Measurements from ENCODE around the gene PRPF38A.

The PRPF38A gene

DNA sequence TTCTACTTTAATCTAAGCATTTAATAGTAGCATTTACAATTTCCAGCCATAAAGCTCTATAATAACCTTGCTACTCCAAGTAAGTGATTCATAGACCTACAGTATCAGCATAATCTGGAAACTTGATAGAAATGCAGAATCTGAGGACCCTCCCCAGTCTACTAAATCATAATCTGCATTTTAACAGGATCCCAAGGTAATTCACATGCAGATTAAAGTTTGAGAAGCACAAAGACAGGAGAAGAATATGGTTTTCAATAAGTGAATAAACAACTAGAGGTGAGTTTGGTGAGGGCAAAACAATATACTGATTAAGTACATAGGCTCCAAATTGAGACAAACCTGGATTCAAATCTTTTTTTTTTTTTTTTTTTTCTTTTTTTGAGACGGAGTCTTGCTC, 57.4 kb downstream of the PRPF38A start:
- no peak for DNase-seq (ENCODE audit: low read depth)

DNA sequence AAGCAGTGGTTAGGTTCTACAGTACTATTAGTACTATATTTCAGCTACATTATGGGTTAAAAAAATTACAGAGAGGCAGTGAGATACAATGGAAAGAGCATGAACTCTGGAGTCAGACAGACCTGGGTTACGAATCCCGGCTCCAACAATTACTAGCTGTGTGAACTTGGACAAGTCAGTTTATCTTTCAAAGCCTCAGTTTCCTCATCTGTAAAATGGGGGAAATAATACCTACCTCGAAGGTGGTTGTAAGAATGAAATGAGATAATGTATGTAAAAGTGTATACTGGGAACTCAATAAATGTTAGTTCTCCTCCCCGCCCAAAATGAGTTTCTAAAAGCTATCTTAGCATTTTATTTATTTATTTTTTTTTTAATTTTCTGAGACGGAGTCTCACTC, 59.5 kb downstream of the PRPF38A start:
- DNase-seq (ENCODE audit: low read depth) = no peak

DNA sequence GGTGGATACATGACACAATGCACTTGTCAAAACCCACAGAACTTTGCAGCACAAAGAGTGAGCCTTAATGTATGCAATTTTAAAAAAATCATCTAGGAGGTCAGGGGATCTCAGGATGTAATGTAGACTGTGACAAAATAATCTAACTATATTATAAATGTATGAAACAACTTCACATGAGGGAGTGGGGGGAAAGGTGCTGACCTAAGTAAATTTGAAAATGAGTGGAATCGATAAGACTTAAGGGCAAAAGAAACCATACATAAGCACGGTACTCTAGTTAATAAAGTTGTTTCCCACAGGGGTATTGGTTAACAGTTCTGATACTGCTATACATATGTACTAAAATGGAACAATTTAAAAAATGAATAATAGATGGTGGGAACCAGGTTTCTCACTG, 64.7 kb downstream of the PRPF38A start:
- no peak for DNase-seq (ENCODE audit: low read depth)

Measured in activated T-helper 9 cell treated with anti-CD3 and anti-CD28 coated beads, Interleukin-2, amount 50 U/mL, for 16 hours (primary cell).